ENCODE results near the gene TIMP1.
"Not testable (repeated sequence)": the region's sequence is repeated elsewhere in the genome, so short reads cannot be mapped to it uniquely, and the experiment has no call there.

The TIMP1 gene

DNA sequence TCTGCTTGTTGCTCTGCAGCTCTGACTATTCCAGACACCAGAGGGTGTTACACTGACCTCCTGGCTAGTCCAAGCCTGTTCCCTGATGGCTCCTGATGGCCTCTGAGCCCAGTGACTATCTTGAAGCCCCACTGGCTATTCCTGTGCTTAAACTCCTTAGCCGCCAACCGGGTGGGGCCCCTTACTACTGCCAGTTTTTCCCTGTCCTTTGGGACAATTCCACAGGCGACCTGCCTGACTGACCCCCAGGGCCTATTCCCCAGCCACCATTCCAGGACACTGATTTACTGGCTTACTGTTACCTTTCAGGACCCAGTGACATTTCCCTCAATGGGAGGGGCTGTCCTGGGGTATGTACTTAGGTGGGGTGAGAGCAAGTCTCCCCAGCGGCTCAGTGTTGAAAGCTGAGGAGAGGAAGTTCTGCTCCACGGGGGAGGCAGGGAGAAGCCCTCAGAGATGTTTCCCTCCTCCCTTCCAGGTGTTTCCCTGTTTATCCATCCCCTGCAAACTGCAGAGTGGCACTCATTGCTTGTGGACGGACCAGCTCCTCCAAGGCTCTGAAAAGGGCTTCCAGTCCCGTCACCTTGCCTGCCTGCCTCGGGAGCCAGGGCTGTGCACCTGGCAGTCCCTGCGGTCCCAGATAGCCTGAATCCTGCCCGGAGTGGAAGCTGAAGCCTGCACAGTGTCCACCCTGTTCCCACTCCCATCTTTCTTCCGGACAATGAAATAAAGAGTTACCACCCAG lies 4.0 kb downstream of the TIMP1 start:
- H3K4me3 ChIP-seq (ENCODE audit: low read depth, low read length): 0 out of 2 replicates have a peak overlapping the region, but pooled peaks have one; percentile 79
- H3K36me3 ChIP-seq (ENCODE audit: insufficient read depth, low read length): no peaks in the 10 kb centered on the region
- peaks cover 22% of the 10 kb centered on the region for H3K79me2 ChIP-seq (ENCODE audit: control insufficient read depth, insufficient read depth, low read length, unreplicated experiment)
- 0 out of 2 replicates have a peak overlapping the region, but pooled peaks have one; percentile 62 for H3K27ac ChIP-seq (ENCODE audit: low read depth, low read length)
- no peaks in the 10 kb centered on the region for H3K27me3 ChIP-seq (ENCODE audit: insufficient read depth, low read length)
- peaks cover 21% of the 10 kb centered on the region for H3K4me1 ChIP-seq (ENCODE audit: control insufficient read depth, insufficient read depth, low read length, unreplicated experiment)
- no peak overlapping the region for H2AFZ ChIP-seq (ENCODE audit: low read length, unreplicated experiment)

DNA sequence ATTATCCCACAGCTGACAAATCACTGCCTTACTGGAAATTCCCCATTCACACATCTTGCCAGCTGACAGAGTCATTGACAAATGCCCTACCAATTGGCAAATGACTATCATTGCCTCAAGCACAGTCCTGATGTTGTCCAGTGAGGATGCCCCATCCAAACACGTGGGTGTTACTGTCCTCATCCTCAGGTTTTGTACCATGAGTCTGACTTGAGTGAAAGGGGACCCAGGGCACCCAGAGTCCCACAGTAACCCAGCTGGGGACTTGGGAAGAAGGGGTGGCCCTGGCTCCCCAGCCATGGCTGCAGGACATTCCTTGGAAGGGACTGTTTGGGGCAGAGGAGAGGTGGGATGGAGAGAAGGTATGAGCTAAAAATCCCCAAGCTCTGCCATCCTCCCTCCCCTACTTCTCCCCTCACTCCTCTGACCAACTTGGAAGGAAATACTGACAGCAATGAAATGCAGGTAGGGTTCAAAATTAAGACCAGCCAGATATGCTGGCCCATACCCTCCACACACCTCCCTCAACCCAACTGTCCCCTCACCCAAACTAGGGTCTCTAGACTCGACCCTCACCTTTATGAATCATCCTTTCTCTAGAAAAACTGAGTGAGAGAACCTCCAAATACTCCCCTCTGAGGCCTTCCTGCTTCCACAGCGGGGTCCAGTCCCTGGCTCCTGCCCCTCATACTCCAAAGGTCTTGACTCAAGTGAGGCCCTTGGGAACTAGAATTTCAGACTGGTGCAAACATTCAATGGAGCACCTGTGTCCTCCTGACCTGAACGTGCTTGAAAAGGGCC lies 5.1 kb downstream of the TIMP1 start:
- Histone ChIP-seq H3K27me3 (ENCODE audit: insufficient read depth, low read length) (no peaks in the 10 kb centered on the region), H3K27ac (ENCODE audit: low read depth, low read length) (no peak overlapping the region), H3K4me1 (ENCODE audit: control insufficient read depth, insufficient read depth, low read length, unreplicated experiment) (peaks cover 15% of the 10 kb centered on the region), H2AFZ (ENCODE audit: low read length, unreplicated experiment) (no peak overlapping the region), H3K4me3 (ENCODE audit: low read depth, low read length) (no peak overlapping the region), H3K79me2 (ENCODE audit: control insufficient read depth, insufficient read depth, low read length, unreplicated experiment) (peaks cover 21% of the 10 kb centered on the region), H3K36me3 (ENCODE audit: insufficient read depth, low read length) (no peaks in the 10 kb centered on the region)

DNA sequence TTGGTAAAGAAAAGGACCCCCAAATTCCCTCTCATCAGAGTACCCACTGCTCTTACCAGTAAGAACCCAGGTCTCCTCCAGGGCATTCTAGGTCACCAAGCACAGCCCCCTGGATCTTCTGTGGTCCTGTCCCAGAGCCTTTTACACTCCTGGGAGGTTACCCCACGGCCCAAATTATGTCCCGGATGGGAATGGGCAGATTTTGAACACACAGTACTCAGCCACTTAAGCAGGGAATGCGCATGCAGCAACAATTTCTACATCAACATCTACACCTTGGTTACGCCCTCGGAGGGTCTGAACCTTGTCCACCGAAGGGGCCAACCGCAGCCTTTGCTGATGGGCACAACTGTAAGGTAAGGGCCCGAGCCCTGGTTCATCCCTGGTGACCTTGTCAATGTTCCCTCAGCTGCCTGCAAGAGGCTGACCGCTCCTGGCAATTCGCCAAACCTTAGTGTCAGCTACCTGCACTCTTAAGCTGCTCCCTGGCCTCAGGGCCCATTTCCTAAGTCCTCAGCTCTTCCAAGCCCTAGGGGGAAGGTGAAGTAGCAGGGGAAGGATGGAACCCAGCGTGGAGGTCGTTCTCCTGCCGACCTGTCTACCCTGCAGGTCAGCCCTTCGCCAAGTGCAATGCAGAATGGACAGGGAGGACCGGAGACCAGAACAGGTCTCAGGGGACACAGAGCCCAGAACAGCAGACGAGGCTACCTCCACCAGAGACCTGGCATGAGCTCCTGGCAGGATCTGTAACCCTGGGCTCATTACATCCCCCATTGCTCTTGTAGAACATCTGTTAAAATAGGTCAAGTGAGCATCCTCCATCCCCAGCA lies 5.9 kb downstream of the TIMP1 start:
- peaks cover 13% of the 10 kb centered on the region for H3K79me2 ChIP-seq (ENCODE audit: control insufficient read depth, insufficient read depth, low read length, unreplicated experiment)
- no peaks in the 10 kb centered on the region for H3K36me3 ChIP-seq (ENCODE audit: insufficient read depth, low read length)
- H3K27me3 ChIP-seq (ENCODE audit: insufficient read depth, low read length): no peaks in the 10 kb centered on the region
- no peak overlapping the region for H2AFZ ChIP-seq (ENCODE audit: low read length, unreplicated experiment)
- H3K4me1 ChIP-seq (ENCODE audit: control insufficient read depth, insufficient read depth, low read length, unreplicated experiment): peaks cover 15% of the 10 kb centered on the region
- H3K4me3 ChIP-seq (ENCODE audit: low read depth, low read length): no peak overlapping the region
- H3K27ac ChIP-seq (ENCODE audit: low read depth, low read length): no peak overlapping the region

DNA sequence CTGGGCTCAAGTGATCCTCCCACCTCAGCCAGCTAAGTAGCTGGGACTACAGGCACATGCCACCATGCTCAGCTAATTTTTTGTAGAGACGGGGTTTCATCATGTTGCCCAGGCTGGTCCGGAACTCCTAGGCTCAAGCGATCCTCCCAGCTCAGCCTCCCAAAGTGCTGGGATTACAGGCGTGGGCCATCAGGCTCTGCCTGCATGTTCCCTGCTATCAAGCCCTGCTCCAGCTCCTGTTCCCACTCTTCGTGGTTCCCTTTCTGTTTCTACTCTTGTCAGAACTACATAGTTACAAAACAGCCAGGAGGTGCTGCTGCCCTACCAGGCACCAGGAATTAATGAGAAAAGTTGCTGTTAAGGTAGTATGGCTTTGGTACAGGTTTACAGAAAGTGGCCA lies 8.7 kb downstream of the TIMP1 start:
- Histone ChIP-seq H2AFZ (ENCODE audit: low read length, unreplicated experiment) (no peak overlapping the region), H3K36me3 (ENCODE audit: insufficient read depth, low read length) (no peaks in the 10 kb centered on the region)

DNA sequence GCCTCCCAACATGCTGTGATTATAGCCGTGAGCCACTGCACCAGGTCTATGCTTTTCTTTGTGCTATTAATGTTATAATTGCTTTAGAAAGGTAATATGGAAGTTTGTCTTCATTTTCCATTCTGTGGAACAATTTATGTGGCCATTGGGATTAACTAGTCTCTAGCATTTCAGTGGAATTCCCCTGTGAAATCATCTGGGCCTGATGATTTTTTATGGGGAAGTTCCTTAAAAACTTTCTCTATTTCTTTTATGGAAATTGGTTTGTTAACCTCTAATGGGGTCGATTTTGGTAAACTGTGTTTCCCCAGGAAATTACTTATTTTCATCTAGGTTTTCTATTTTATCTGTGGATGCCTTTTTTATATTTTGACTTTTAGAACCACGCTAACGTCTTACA lies 11.3 kb downstream of the TIMP1 start:
- no peaks in the 10 kb centered on the region for H3K36me3 ChIP-seq (ENCODE audit: insufficient read depth, low read length)
- H3K79me2 ChIP-seq (ENCODE audit: control insufficient read depth, insufficient read depth, low read length, unreplicated experiment): no peaks in the 10 kb centered on the region
- peaks cover 12% of the 10 kb centered on the region for H3K4me1 ChIP-seq (ENCODE audit: control insufficient read depth, insufficient read depth, low read length, unreplicated experiment)
- H3K4me3 ChIP-seq (ENCODE audit: low read depth, low read length): no peak overlapping the region
- H3K27me3 ChIP-seq (ENCODE audit: insufficient read depth, low read length): no peaks in the 10 kb centered on the region
- no peak overlapping the region for H2AFZ ChIP-seq (ENCODE audit: low read length, unreplicated experiment)
- H3K27ac ChIP-seq (ENCODE audit: low read depth, low read length): no peak overlapping the region

More for the DNA sequence above, 8.7 kb downstream of the TIMP1 start:
- Histone ChIP-seq H3K4me3 (ENCODE audit: low read depth, low read length) (no peak overlapping the region), H3K27me3 (ENCODE audit: insufficient read depth, low read length) (no peaks in the 10 kb centered on the region), H3K4me1 (ENCODE audit: control insufficient read depth, insufficient read depth, low read length, unreplicated experiment) (peaks cover 8% of the 10 kb centered on the region), H3K79me2 (ENCODE audit: control insufficient read depth, insufficient read depth, low read length, unreplicated experiment) (no peaks in the 10 kb centered on the region), H3K27ac (ENCODE audit: low read depth, low read length) (no peak overlapping the region)

DNA sequence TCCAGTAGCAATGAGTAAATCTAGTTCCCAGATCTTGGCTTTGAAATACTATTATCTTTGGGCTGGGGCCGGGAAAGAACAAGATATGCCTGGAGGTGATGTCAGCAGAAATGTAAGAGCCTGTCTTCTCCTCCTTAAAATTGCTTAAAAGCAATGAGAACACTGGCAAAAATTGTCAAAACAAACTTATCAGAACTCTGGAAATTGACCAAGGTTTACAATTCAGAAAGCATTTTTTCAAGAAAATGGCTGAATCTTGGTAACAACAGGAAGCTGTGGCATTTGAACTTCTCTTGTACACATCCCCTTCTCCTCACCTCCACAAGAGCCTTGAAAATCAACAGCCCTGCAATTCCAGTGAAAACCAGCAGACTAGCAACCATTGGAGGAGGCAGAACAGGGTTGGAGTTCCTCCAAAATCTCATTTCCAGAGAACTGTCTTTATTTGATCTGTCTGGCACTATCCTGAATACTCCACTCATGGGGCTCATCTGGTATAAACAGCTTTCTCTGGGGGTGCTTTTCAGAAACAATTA lies 13.5 kb downstream of the TIMP1 start:
- no peak overlapping the region for H3K4me3 ChIP-seq (ENCODE audit: low read depth, low read length)
- peaks cover 12% of the 10 kb centered on the region for H3K4me1 ChIP-seq (ENCODE audit: control insufficient read depth, insufficient read depth, low read length, unreplicated experiment)
- H3K79me2 ChIP-seq (ENCODE audit: control insufficient read depth, insufficient read depth, low read length, unreplicated experiment): no peaks in the 10 kb centered on the region
- peak overlapping the region; percentile 94 for H3K27ac ChIP-seq (ENCODE audit: low read depth, low read length)
- H3K36me3 ChIP-seq (ENCODE audit: insufficient read depth, low read length): no peaks in the 10 kb centered on the region
- H3K27me3 ChIP-seq (ENCODE audit: insufficient read depth, low read length): no peaks in the 10 kb centered on the region
- H2AFZ ChIP-seq (ENCODE audit: low read length, unreplicated experiment): no peak overlapping the region

DNA sequence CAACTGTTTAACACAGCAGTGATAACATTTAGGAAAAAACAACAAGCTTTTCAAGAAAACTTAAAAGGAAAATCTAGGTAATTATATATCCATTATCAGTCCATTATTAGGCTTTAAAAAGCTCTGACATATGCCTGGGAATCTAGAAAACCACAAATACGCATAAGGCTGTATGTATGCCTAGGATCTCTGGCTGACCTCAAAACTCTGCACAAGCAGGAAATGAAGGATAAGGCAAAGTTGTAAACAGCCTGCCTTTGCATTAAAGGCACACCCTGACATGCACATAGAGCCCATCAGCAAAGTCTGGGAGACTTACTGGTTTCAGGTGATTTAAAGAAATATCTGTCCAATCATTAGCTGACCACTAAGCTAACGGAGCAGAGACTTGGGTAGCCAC lies 14.0 kb downstream of the TIMP1 start:
- Histone ChIP-seq H3K27ac (ENCODE audit: low read depth, low read length) (peak overlapping the region; percentile 94), H3K4me3 (ENCODE audit: low read depth, low read length) (no peak overlapping the region), H3K36me3 (ENCODE audit: insufficient read depth, low read length) (no peaks in the 10 kb centered on the region), H2AFZ (ENCODE audit: low read length, unreplicated experiment) (no peak overlapping the region), H3K27me3 (ENCODE audit: insufficient read depth, low read length) (no peaks in the 10 kb centered on the region), H3K4me1 (ENCODE audit: control insufficient read depth, insufficient read depth, low read length, unreplicated experiment) (peaks cover 12% of the 10 kb centered on the region), H3K79me2 (ENCODE audit: control insufficient read depth, insufficient read depth, low read length, unreplicated experiment) (no peaks in the 10 kb centered on the region)

DNA sequence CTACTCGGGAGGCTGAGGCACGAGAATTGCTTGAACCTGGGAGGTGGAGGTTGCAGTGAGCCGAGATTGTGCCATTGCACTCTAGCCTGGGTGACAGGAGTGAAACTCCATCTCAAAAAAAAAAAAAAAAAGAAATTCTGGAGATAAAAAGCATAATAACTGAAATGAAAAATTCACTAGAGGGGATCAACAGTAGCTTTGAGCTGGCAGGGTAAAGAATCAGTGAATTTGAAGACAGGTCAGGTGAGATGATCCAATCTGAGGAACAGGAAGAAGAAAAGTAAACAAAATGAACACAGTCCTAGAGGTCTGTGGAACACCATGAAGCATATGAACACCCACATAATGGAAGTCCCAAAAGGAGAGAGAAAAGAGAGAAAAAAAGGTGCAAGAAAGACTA lies 15.0 kb downstream of the TIMP1 start:
- no peak overlapping the region for H3K4me3 ChIP-seq (ENCODE audit: low read depth, low read length)
- no peaks in the 10 kb centered on the region for H3K27me3 ChIP-seq (ENCODE audit: insufficient read depth, low read length)
- H3K79me2 ChIP-seq (ENCODE audit: control insufficient read depth, insufficient read depth, low read length, unreplicated experiment): no peaks in the 10 kb centered on the region
- H3K27ac ChIP-seq (ENCODE audit: low read depth, low read length): no peak overlapping the region
- H2AFZ ChIP-seq (ENCODE audit: low read length, unreplicated experiment): no peak overlapping the region
- no peaks in the 10 kb centered on the region for H3K36me3 ChIP-seq (ENCODE audit: insufficient read depth, low read length)
- peaks cover 12% of the 10 kb centered on the region for H3K4me1 ChIP-seq (ENCODE audit: control insufficient read depth, insufficient read depth, low read length, unreplicated experiment)

DNA sequence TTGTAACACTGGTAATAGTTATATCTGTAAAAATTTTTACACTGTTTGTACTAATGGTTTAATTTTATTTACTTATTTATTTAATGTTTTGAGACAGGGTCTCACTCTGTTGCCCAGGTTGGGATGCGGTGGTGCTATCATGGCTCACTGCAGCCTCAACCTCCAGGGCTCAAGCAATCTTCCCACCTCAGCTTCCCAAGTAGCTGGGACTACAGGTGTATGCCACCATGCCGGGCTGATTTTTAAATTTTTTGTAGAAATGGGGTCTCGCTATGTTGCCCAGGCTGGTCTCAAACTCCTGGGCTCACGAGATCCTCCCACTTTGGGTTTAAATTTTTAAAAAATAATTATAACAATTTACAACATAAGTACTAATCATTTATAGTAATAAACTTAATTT lies 20.9 kb downstream of the TIMP1 start:
- H3K36me3 ChIP-seq (ENCODE audit: insufficient read depth, low read length); H3K27ac ChIP-seq (ENCODE audit: low read depth, low read length); H2AFZ ChIP-seq (ENCODE audit: low read length, unreplicated experiment); H3K79me2 ChIP-seq (ENCODE audit: control insufficient read depth, insufficient read depth, low read length, unreplicated experiment); H3K4me1 ChIP-seq (ENCODE audit: control insufficient read depth, insufficient read depth, low read length, unreplicated experiment); H3K27me3 ChIP-seq (ENCODE audit: insufficient read depth, low read length); H3K4me3 ChIP-seq (ENCODE audit: low read depth, low read length): not testable (repeated sequence)

DNA sequence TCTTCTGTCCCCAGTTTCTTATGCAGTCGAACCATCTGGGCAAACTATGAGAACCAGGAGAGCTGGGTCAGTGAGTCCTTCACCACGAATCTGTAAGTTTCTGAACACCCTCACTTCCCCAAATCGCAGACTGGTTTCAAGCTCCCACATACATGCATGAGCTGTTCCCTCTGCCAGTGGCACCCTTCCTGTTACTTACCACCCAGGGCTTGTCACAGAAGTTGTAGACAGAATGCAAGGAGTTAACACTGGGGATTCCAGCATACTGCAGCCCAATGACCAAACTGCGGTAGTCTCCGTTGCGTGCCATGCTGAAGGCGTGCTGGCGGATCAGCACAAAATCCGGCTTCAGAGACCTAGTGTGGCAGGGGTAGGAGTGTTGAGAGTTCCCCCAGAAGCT lies 22.8 kb downstream of the TIMP1 start:
- Histone ChIP-seq H3K4me1 (ENCODE audit: control insufficient read depth, insufficient read depth, low read length, unreplicated experiment) (no peaks in the 10 kb centered on the region), H3K27me3 (ENCODE audit: insufficient read depth, low read length) (no peaks in the 10 kb centered on the region), H3K27ac (ENCODE audit: low read depth, low read length) (no peak overlapping the region), H3K4me3 (ENCODE audit: low read depth, low read length) (no peak overlapping the region), H3K36me3 (ENCODE audit: insufficient read depth, low read length) (no peaks in the 10 kb centered on the region), H2AFZ (ENCODE audit: low read length, unreplicated experiment) (no peak overlapping the region), H3K79me2 (ENCODE audit: control insufficient read depth, insufficient read depth, low read length, unreplicated experiment) (no peaks in the 10 kb centered on the region)
